NB4 (cell line): Measurements from ENCODE around the gene RFTN2.

ENCODE experiments used
- DNase-seq: peaks from one replicate; pipeline ENCODE4 v3.0.0; 2010; ENCODE audit warnings: low read depth
- H3K4me3 ChIP-seq: one replicate; pipeline ENCODE4 v1.5.1; 2011; ENCODE audit warnings: mild to moderate bottlenecking, low read depth, low read length, moderate library complexity
- CTCF ChIP-seq: IDR thresholded peaks from one replicate; pipeline ENCODE4 v1.5.1; 2012; ENCODE audit warnings: low read depth, low read length
- MAX ChIP-seq: IDR thresholded peaks from 2 replicates; pipeline ENCODE4 v1.6.1; 2011; ENCODE audit warnings: low read depth, low read length
- MYC ChIP-seq: IDR thresholded peaks from 2 replicates; pipeline ENCODE4 v1.6.1; 2011; ENCODE audit warnings: low read depth, low read length
- POLR2A ChIP-seq: IDR thresholded peaks from 2 replicates; pipeline ENCODE4 v1.6.1; 2011; ENCODE audit warnings: mild to moderate bottlenecking; ENCODE audit not compliant: insufficient read length; ENCODE audit errors: extremely low read depth

Gene RFTN2

GRCh38 chr2:197539734-197540133, 135.7 kb downstream of the RFTN2 start:
- DNase-seq: no peak
- no peak overlapping the region for H3K4me3 ChIP-seq
- TF ChIP-seq MYC: no peak
- TF ChIP-seq CTCF: no peak
- TF ChIP-seq POLR2A: no peak
- TF ChIP-seq MAX: no peak

- DNase-seq: no peak
- H3K4me3 ChIP-seq: no peak overlapping the region
- TF ChIP-seq CTCF (no peak), MYC (no peak), MAX (no peak), POLR2A (no peak)
Observed at GRCh38 chr2:197538412-197538811, 137.0 kb downstream of the RFTN2 start.
